GM23248 (cell line): ENCODE data around the gene PM20D1.

ENCODE experiments used
- EZH2 ChIP-seq: fragments of 200-600 bp; sonication (generic); IDR thresholded peaks from 2 replicates; pipeline ENCODE4 v1.6.1; 2018; ENCODE audit warnings: antibody characterized with exemption, mild to moderate bottlenecking; ENCODE audit not compliant: insufficient read depth, poor library complexity, severe bottlenecking
- EZH2phosphoT487 ChIP-seq: fragments of 200-600 bp; sonication (generic); IDR thresholded peaks from 2 replicates; pipeline ENCODE4 v1.6.1; 2018; ENCODE audit warnings: antibody characterized with exemption, moderate library complexity, mild to moderate bottlenecking, low read depth; ENCODE audit not compliant: insufficient read depth

- no peak for TF ChIP-seq EZH2
- no peak for TF ChIP-seq EZH2phosphoT487
These were observed 51.4 kb downstream of the PM20D1 start for GRCh38 chr1:205798577-205798976.
